Measurements from ENCODE around the gene IL22RA1. TPM values are rescaled to one million over a fixed set of nuclear protein-coding genes. Genes with fewer than 3 reads are reported as not detected.

Gene IL22RA1
- total and polyA plus RNA-seq, 2 of the 8 experiments (the other 6 are each of a cell fraction or from before 2014, with no cell fraction given): 0.17 to 0.32 TPM

DNA sequence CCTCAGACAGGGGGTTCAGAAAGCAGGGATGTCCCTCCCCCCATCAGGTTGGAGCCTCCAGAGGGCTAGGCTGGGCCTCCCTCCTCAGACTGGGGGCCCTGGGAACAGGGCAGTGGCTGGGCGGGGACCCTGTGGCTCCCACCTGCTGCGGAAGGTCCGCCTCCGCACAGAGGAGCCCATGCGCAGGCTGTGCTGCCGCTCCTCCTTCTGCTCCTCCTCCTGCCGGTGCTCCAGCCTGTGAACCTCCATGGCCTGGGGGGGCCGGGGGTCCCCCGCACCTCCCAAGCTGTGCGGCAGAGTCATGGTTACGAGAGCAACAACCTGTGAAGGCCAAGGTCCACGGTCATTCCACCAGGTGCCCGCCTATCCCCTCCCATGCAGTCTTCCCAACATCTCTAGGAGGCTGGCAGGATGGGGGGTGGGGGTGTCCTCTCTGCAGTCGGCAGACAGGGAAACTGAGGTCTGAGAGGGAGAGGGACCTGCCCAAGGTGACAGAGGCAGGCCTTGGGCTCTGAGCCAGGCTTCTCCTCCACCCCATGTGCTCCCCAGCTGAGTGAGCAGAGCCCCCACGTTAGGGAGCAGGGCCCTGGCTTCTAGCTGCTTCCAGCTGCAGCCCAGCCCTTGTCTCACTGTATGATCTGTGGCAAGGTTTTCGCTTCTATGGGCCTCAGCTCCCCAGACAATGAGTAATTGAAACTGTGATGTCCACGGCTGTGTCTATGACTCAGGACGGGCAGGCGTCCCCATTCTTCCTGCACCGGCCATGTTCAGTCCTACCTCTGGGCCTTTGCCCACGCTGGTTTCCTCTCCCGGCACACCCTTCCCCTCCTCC lies 34.4 kb downstream of the IL22RA1 start:
- H3K14ac ChIP-seq (ENCODE audit: insufficient read length): no peak overlapping the region
- peak overlapping the region; percentile 90; the same call in 1 of the 2 replicates for H2AFZ ChIP-seq (ENCODE audit: low read length)
- no peak overlapping the region for H3K23ac ChIP-seq (ENCODE audit: insufficient read length)
- H3K27ac ChIP-seq (ENCODE audit: low read depth, low read length): no peak overlapping the region
- 0 out of 2 replicates have a peak overlapping the region, but pooled peaks have one; percentile 1 for H2BK15ac ChIP-seq (ENCODE audit: low read length)
- H2BK20ac ChIP-seq (ENCODE audit: low read length): 0 out of 2 replicates have a peak overlapping the region, but pooled peaks have one; percentile 48
- H2BK12ac ChIP-seq (ENCODE audit: low read depth, low read length): no peak overlapping the region
- no peaks in the 10 kb centered on the region for H3K9me3 ChIP-seq (ENCODE audit: insufficient read depth in 2 of 2, low read depth in 1 of 2, low read length in 1 of 2)
- H4K8ac ChIP-seq (ENCODE audit: extremely low read depth, insufficient read depth, low read length): peak overlapping the region; percentile 45; the same call in 1 of the 2 replicates
- no peaks in the 10 kb centered on the region for H3K27me3 ChIP-seq (replicated peaks in 1 of 4; ENCODE audit: control insufficient read depth in 3 of 4, extremely low read depth in 1 of 4, insufficient read depth in 3 of 4, low read length in 3 of 4)
- H2BK120ac ChIP-seq (replicated peaks; ENCODE audit: low read depth, low read length): no peak overlapping the region
- H4K20me1 ChIP-seq (replicated peaks in 1 of 2; ENCODE audit: control insufficient read depth in 1 of 2, insufficient read depth in 2 of 2, low read length in 2 of 2): no peaks in the 10 kb centered on the region
- no peak overlapping the region for H4K5ac ChIP-seq (ENCODE audit: insufficient read length, low read depth, low read length)
- no peak for FAIRE-seq
- H3K9ac ChIP-seq (replicated peaks in 1 of 4; ENCODE audit: extremely low read depth in 1 of 4, low read depth in 3 of 4, low read length in 3 of 4): no peak overlapping the region
- H3K56ac ChIP-seq (replicated peaks; ENCODE audit: insufficient read length, low read depth, low read length): no peak overlapping the region
- H3K36me3 ChIP-seq (ENCODE audit: control insufficient read depth in 2 of 4, insufficient read depth in 4 of 4, low read length in 3 of 4): no peaks in the 10 kb centered on the region
- DNase-seq (ENCODE audit: low read depth in 1 of 2, low spot score in 2 of 2): no peak
- no peak overlapping the region for H3K4ac ChIP-seq (replicated peaks; ENCODE audit: insufficient read length, low read depth, low read length)
- H3K4me3 ChIP-seq (ENCODE audit: extremely low read depth in 1 of 4, insufficient read depth in 2 of 4, low read depth in 3 of 4, low read length in 4 of 4): no peak overlapping the region
- TF ChIP-seq GTF2F1 (IDR thresholded peaks at IDR 0.05; ENCODE audit: borderline replicate concordance, low read depth, low read length) (no peak), CBX8 (IDR thresholded peaks at IDR 0.05; ENCODE audit: borderline replicate concordance, low read depth, low read length) (no peak), SIN3A (conservative IDR thresholded peaks at IDR 0.05 in 1 of 2, IDR thresholded peaks at IDR 0.05 in 1 of 2; ENCODE audit: low read depth in 1 of 2, low read length in 2 of 2) (no peak), EP300 (IDR thresholded peaks at IDR 0.05; ENCODE audit: borderline replicate concordance in 1 of 2, low read depth in 2 of 2, low read length in 2 of 2) (no peak), TBP (IDR thresholded peaks at IDR 0.05; ENCODE audit: low read depth, low read length) (no peak), RBBP5 (IDR thresholded peaks at IDR 0.05; ENCODE audit: borderline replicate concordance, low read depth, low read length) (no peak), SRF (IDR thresholded peaks at IDR 0.05; ENCODE audit: low read depth, low read length) (no peak), SP2 (IDR thresholded peaks at IDR 0.05; ENCODE audit: low read length) (no peak)
- TF ChIP-seq, protein P1, sequence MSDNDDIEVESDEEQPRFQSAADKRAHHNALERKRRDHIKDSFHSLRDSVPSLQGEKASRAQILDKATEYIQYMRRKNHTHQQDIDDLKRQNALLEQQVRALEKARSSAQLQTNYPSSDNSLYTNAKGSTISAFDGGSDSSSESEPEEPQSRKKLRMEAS (IDR thresholded peaks at IDR 0.05): no peak
- TF ChIP-seq, protein P2, sequence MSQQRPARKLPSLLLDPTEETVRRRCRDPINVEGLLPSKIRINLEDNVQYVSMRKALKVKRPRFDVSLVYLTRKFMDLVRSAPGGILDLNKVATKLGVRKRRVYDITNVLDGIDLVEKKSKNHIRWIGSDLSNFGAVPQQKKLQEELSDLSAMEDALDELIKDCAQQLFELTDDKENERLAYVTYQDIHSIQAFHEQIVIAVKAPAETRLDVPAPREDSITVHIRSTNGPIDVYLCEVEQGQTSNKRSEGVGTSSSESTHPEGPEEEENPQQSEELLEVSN (IDR thresholded peaks at IDR 0.05): no peak
- no peaks in the 10 kb centered on the region for H3K79me1 ChIP-seq (ENCODE audit: low read depth, low read length)
- H3K79me2 ChIP-seq (ENCODE audit: control insufficient read depth in 1 of 2, insufficient read depth in 2 of 2, low read length in 2 of 2): no peaks in the 10 kb centered on the region
- no peak overlapping the region for H3K18ac ChIP-seq (ENCODE audit: extremely low read depth, low read length)
- no peak overlapping the region for H2AK5ac ChIP-seq (ENCODE audit: low read depth, low read length)
- peaks cover 0 to 8% (median 4%) of the 10 kb centered on the region in 4 experiments; a peak in 4 of 7 replicates for H3K4me1 ChIP-seq (replicated peaks in 1 of 4; ENCODE audit: control insufficient read depth in 3 of 4, insufficient read depth in 4 of 4, low read length in 3 of 4)
- POLR2A ChIA-PET (ENCODE audit: partially characterized antibody): no interaction called here
- no peak overlapping the region for H4K91ac ChIP-seq (replicated peaks; ENCODE audit: insufficient read length, low read length)
- H3K4me2 ChIP-seq (ENCODE audit: insufficient read depth in 1 of 2, low read depth in 2 of 2, low read length in 2 of 2): 0 out of 4 replicates have a peak overlapping the region, but pooled peaks of 1 of the 2 experiments have one; percentile 3
- CTCF ChIA-PET (ENCODE audit: partially characterized antibody): interaction anchor here (1.0 to 6.8 kb wide), 2 partner anchors 15 to 307 kb away, joined by 3 to 35 read pairs; partner anchors contain the start of gene NIPAL3
- H2BK5ac ChIP-seq (ENCODE audit: low read depth, low read length): no peak overlapping the region
- H3K23me2 ChIP-seq (ENCODE audit: low read depth, low read length): no peaks in the 10 kb centered on the region; the same call in 1 of the 2 replicates
- 85% methylated on average over 20 of the region's 22 CpGs; no CpG with 5 or more reads in 1 of the 2 experiments for WGBS, 2 experiments (ENCODE audit: extremely low coverage in 1 of 2, insufficient coverage in 1 of 2, insufficient read length in 1 of 2, insufficient replicate concordance in 2 of 2, low coverage in 1 of 2, low lambda C conversion rate in 2 of 2, missing lambda C conversion rate in 1 of 2)
